CD4-positive, alpha-beta T cell treated with Interleukin-21 for 1 hour (primary cell): ENCODE data around the gene SGTA.

ENCODE experiments used
- DNase-seq: peaks from one replicate; pipeline ENCODE4 v3.0.0-alpha.2; 2020

SGTA gene

GRCh38 chr19:2768365-2769132, 14.5 kb downstream of the SGTA start:
- no peak for DNase-seq

- no peak for DNase-seq
Observed at GRCh38 chr19:2767688-2768087, 15.4 kb downstream of the SGTA start.

GRCh38 chr19:2766594-2767372, 16.3 kb downstream of the SGTA start:
- DNase-seq = no peak

- no peak for DNase-seq
Observed at GRCh38 chr19:2765376-2765775, 17.7 kb downstream of the SGTA start.

GRCh38 chr19:2764945-2765344, 18.1 kb downstream of the SGTA start:
- DNase-seq = no peak

GRCh38 chr19:2763687-2764086, 19.4 kb downstream of the SGTA start:
- DNase-seq = no peak

- no peak for DNase-seq
Observed at GRCh38 chr19:2762783-2763496, 20.1 kb downstream of the SGTA start.

- DNase-seq = no peak
Observed at GRCh38 chr19:2761876-2762782, 20.9 kb downstream of the SGTA start.

- DNase-seq = no peak
Observed at GRCh38 chr19:2761309-2761677, 21.8 kb downstream of the SGTA start.

- no peak for DNase-seq
Observed at GRCh38 chr19:2759965-2760364, 23.1 kb downstream of the SGTA start.

- no peak for DNase-seq
Observed at GRCh38 chr19:2759362-2759761, 23.7 kb downstream of the SGTA start.

GRCh38 chr19:2758601-2759313, 24.3 kb downstream of the SGTA start:
- DNase-seq = no peak

GRCh38 chr19:2756921-2757881, 25.9 kb downstream of the SGTA start:
- no peak for DNase-seq

GRCh38 chr19:2756477-2756876, 26.6 kb downstream of the SGTA start:
- DNase-seq = no peak

- no peak for DNase-seq
Observed at GRCh38 chr19:2755811-2756210, 27.3 kb downstream of the SGTA start.

GRCh38 chr19:2755448-2755705, 27.7 kb downstream of the SGTA start:
- no peak for DNase-seq

- DNase-seq = no peak
Observed at GRCh38 chr19:2754659-2755447, 28.2 kb downstream of the SGTA start.

GRCh38 chr19:2751438-2751830, 31.6 kb downstream of the SGTA start:
- DNase-seq = no peak

- DNase-seq = no peak
Observed at GRCh38 chr19:2750808-2751437, 32.1 kb downstream of the SGTA start.

- no peak for DNase-seq
Observed at GRCh38 chr19:2747349-2747748, 35.7 kb downstream of the SGTA start.
